Keratinocyte (primary cell): ENCODE data around the gene MFSD11. TPM values are rescaled to one million over a fixed set of nuclear protein-coding genes. Genes with fewer than 3 reads are reported as not detected.
"Not testable (repeated sequence)": the region's sequence is repeated elsewhere in the genome, so short reads cannot be mapped to it uniquely, and the experiment has no call there.

Experiments used
- DNase-seq: peaks from one replicate; pipeline ENCODE4 v3.0.0-alpha.2; 2011; ENCODE audit warnings: low read depth, missing footprints, low spot score
- FAIRE-seq: peaks from 2 replicates; lab custom pipeline; 2011; peaks lifted over from hg19 to GRCh38; lab: Jason Lieb, UNC
- H2AFZ ChIP-seq: 2 replicates; pipeline ENCODE4 v1.6.0; 2012; ENCODE audit warnings: low read length, control low read depth, inconsistent platforms; ENCODE audit not compliant: control insufficient read depth
- H3K27ac ChIP-seq: 2 replicates; pipeline ENCODE4 v1.5.1; 2011; ENCODE audit warnings: low read length; ENCODE audit not compliant: control insufficient read depth, insufficient read depth
- H3K27me3 ChIP-seq: 3 replicates; pipeline ENCODE4 v1.6.0; 2011; ENCODE audit warnings: low read length; ENCODE audit not compliant: control insufficient read depth, insufficient read depth; ENCODE audit errors: extremely low read depth
- H3K36me3 ChIP-seq, 2 experiments: 2 replicates in 1 of 2; 3 replicates in 1 of 2; pipeline ENCODE4 v1.5.1; 2011; ENCODE audit warnings: low read length in 2 of 2, mild to moderate bottlenecking in 1 of 2; ENCODE audit not compliant: control insufficient read depth in 2 of 2, insufficient read depth in 2 of 2; ENCODE audit errors: extremely low read depth in 1 of 2
- H3K4me1 ChIP-seq: 3 replicates; pipeline ENCODE4 v1.5.1; 2011; ENCODE audit warnings: low read length; ENCODE audit not compliant: control insufficient read depth, insufficient read depth; ENCODE audit errors: extremely low read depth
- H3K4me2 ChIP-seq: 3 replicates; pipeline ENCODE4 v1.6.0; 2011; ENCODE audit warnings: low read depth, low read length; ENCODE audit not compliant: control insufficient read depth, insufficient read depth; ENCODE audit errors: extremely low read depth
- H3K4me3 ChIP-seq, 3 experiments: fragments of 200-600 bp in 1 of 3; sonication (generic) in 1 of 3; 2 replicates in 2 of 3; 3 replicates in 1 of 3; pipeline ENCODE4 v1.5.1; 2011 to 2016; ENCODE audit warnings: low read length in 3 of 3, mild to moderate bottlenecking in 3 of 3, control low read depth in 2 of 3, inconsistent platforms in 1 of 3, low read depth in 1 of 3, mixed read lengths in 1 of 3, mixed run types in 1 of 3, moderate library complexity in 1 of 3; ENCODE audit not compliant: control insufficient read depth in 2 of 3, insufficient read depth in 2 of 3; ENCODE audit errors: extremely low read depth in 1 of 3
- H3K79me2 ChIP-seq: 2 replicates; pipeline ENCODE4 v1.6.0; 2012; ENCODE audit warnings: low read length; ENCODE audit not compliant: control insufficient read depth, insufficient read depth
- H3K9ac ChIP-seq: 3 replicates; pipeline ENCODE4 v1.6.0; 2011; ENCODE audit warnings: low read length; ENCODE audit not compliant: control insufficient read depth, insufficient read depth; ENCODE audit errors: extremely low read depth
- H3K9me1 ChIP-seq: 3 replicates; pipeline ENCODE4 v1.6.0; 2011; ENCODE audit warnings: low read length; ENCODE audit not compliant: control insufficient read depth, insufficient read depth; ENCODE audit errors: extremely low read depth
- H3K9me3 ChIP-seq: 2 replicates; pipeline ENCODE4 v1.5.1; 2012; ENCODE audit warnings: low read depth, low read length; ENCODE audit not compliant: control insufficient read depth
- H4K20me1 ChIP-seq: 3 replicates; pipeline ENCODE4 v1.6.0; 2011; ENCODE audit warnings: low read length; ENCODE audit not compliant: control insufficient read depth, insufficient read depth; ENCODE audit errors: extremely low read depth
- EZH2 ChIP-seq: IDR thresholded peaks from one replicate; pipeline ENCODE4 v1.6.1; 2012; ENCODE audit warnings: inconsistent platforms, mild to moderate bottlenecking, low read length, moderate library complexity
- dilution Hi-C: fragments of 300-500 bp; cut with MboI; formaldehyde crosslinking; loops from one replicate; pipeline ENCODE4 v1.7.0; 2020; ENCODE audit warnings: low sequenced_read_pairs; ENCODE audit not compliant: extremely low pct_ligation_motif_present
- polyA plus RNA-seq, 5 experiments: library from polyadenylated mRNA; depleted of rRNA in 3 of 5; stranded (reverse) in 3 of 5; stranded (forward) in 1 of 5; unstranded in 1 of 5; fragments of >200 nt; gene quantifications; 1 replicate in 1 of 5; 2 replicates in 3 of 5; 3 replicates in 1 of 5; pipeline versions ENCODE4 v1.2.1 to v1.2.3, GENCODE V29; 2011 to 2012; ENCODE audit warnings: missing spikeins in 2 of 5, low read depth in 1 of 5, low replicate concordance in 1 of 5
- TF ChIP-seq, protein P1 (sequence below), 3 experiments: IDR thresholded peaks in 1 of 3; conservative IDR thresholded peaks in 1 of 3; optimal IDR thresholded peaks in 1 of 3; 2 replicates in 2 of 3; 3 replicates in 1 of 3; pipeline versions ENCODE3 to v1.5.1; 2011; ENCODE audit warnings: low read length in 3 of 3, mild to moderate bottlenecking in 3 of 3, moderate library complexity in 2 of 3, control low read depth in 1 of 3, inconsistent platforms in 1 of 3; ENCODE audit not compliant: insufficient read depth in 2 of 3; ENCODE audit errors: extremely low read depth in 1 of 3

Gene MFSD11
- polyA plus RNA-seq, 1 donor (not counting 4 experiments of a cell fraction or from before 2014, with no cell fraction given): 14.6 TPM

- dilution Hi-C loops: no loop called here
- H3K9me1 ChIP-seq: peaks cover 2% of the 10 kb centered on the region
- TF ChIP-seq, protein P1, sequence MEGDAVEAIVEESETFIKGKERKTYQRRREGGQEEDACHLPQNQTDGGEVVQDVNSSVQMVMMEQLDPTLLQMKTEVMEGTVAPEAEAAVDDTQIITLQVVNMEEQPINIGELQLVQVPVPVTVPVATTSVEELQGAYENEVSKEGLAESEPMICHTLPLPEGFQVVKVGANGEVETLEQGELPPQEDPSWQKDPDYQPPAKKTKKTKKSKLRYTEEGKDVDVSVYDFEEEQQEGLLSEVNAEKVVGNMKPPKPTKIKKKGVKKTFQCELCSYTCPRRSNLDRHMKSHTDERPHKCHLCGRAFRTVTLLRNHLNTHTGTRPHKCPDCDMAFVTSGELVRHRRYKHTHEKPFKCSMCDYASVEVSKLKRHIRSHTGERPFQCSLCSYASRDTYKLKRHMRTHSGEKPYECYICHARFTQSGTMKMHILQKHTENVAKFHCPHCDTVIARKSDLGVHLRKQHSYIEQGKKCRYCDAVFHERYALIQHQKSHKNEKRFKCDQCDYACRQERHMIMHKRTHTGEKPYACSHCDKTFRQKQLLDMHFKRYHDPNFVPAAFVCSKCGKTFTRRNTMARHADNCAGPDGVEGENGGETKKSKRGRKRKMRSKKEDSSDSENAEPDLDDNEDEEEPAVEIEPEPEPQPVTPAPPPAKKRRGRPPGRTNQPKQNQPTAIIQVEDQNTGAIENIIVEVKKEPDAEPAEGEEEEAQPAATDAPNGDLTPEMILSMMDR (optimal IDR thresholded peaks at IDR 0.05 in 1 of 3, IDR thresholded peaks at IDR 0.05 in 1 of 3, conservative IDR thresholded peaks at IDR 0.05 in 1 of 3; ENCODE audit: extremely low read depth in 1 of 3, insufficient read depth in 2 of 3, low read length in 3 of 3): no peak
- TF ChIP-seq EZH2: no peak
- peak within 1 kb of the TSS; percentile 98 for H3K4me2 ChIP-seq
- no peaks in the 10 kb centered on the region for H3K27me3 ChIP-seq
- H3K79me2 ChIP-seq: peaks cover 56% of the 10 kb centered on the region
- H3K9ac ChIP-seq: peak within 1 kb of the TSS; percentile 99
- peak within 1 kb of the TSS; percentile 99 to 100 (median 100) for H3K4me3 ChIP-seq
- H3K36me3 ChIP-seq: peaks cover 17 to 36% of the 10 kb centered on the region in 2 experiments
- H3K9me3 ChIP-seq: no peaks in the 10 kb centered on the region
- H3K27ac ChIP-seq: peak within 1 kb of the TSS; percentile 96
- peaks cover 33% of the 10 kb centered on the region for H3K4me1 ChIP-seq
- H2AFZ ChIP-seq: peak within 1 kb of the TSS; percentile 92
- FAIRE-seq: no peak
- H4K20me1 ChIP-seq: peaks cover 24% of the 10 kb centered on the region
- DNase-seq: peak; percentile 85
Measured at GRCh38 chr17:76737082-76737675, 740 bp upstream of the MFSD11 start, which contains the start of gene SRSF2. TSS of gene SRSF2 (minus strand) at chr17:76737331. CDS start at chr17:76737160, 171 bp downstream.

DNA sequence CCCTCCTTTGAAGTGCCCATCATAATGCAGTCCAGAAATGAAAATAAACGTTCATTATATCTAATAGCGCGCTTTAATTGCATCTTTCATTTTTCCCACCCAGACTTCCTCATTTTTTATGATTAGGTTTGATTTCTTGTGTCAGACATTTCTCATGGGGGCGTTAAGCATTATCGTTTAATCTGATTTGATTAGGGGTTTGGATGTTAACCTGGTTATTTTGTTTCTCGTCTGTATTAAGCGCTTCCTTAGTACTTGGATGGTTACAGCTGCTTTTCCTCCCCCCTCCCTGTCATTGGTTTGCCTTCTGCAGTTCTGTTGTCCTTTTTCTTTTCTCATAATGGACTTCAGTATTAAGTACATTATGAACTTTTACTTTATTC lies 540 bp downstream of the MFSD11 start:
- DNase-seq: no peak

GRCh38 chr17:76739568-76740115 lies 1.7 kb downstream of the MFSD11 start:
- dilution Hi-C loops, H3K4me3 ChIP-seq, H3K9me1 ChIP-seq, H3K9ac ChIP-seq, DNase-seq, FAIRE-seq, H3K27ac ChIP-seq, H3K9me3 ChIP-seq, H4K20me1 ChIP-seq, H3K27me3 ChIP-seq, H2AFZ ChIP-seq: not testable (repeated sequence)
- Histone ChIP-seq H3K79me2 (peaks cover 33% of the 10 kb centered on the region), H3K4me2 (peak overlapping the region; percentile 98), H3K4me1 (peaks cover 15% of the 10 kb centered on the region), H3K36me3 (peaks cover 12 to 17% of the 10 kb centered on the region in 2 experiments)

More for the DNA sequence above, 540 bp downstream of the MFSD11 start:
- H3K9me3 ChIP-seq: no peaks in the 10 kb centered on the region
- no peaks in the 10 kb centered on the region for H3K27me3 ChIP-seq
- H4K20me1 ChIP-seq: peaks cover 18% of the 10 kb centered on the region
- peaks cover 14 to 25% of the 10 kb centered on the region in 2 experiments for H3K36me3 ChIP-seq
- FAIRE-seq: no peak
- H3K9ac ChIP-seq: peak overlapping the region; percentile 95
- peak overlapping the region; percentile 96 for H3K27ac ChIP-seq
- peaks cover 2% of the 10 kb centered on the region for H3K9me1 ChIP-seq
- peak overlapping the region; percentile 98 for H3K4me2 ChIP-seq
- TF ChIP-seq EZH2: no peak
- TF ChIP-seq, protein P1 (optimal IDR thresholded peaks at IDR 0.05 in 1 of 3, IDR thresholded peaks at IDR 0.05 in 1 of 3, conservative IDR thresholded peaks at IDR 0.05 in 1 of 3; ENCODE audit: extremely low read depth in 1 of 3, insufficient read depth in 2 of 3, low read length in 3 of 3): no peak
- dilution Hi-C loops: no loop called here
- peaks cover 26% of the 10 kb centered on the region for H3K4me1 ChIP-seq
- peak overlapping the region; percentile 95 to 100 (median 99) for H3K4me3 ChIP-seq
- peak overlapping the region; percentile 90 for H2AFZ ChIP-seq
- peaks cover 44% of the 10 kb centered on the region for H3K79me2 ChIP-seq
